Measurements from ENCODE around the gene LDB2.
"Not testable (repeated sequence)": the region's sequence is repeated elsewhere in the genome, so short reads cannot be mapped to it uniquely, and the experiment has no call there.

Gene LDB2

GRCh38 chr4:16596267-16596666, 302.2 kb downstream of the LDB2 start:
- no peak for DNase-seq (ENCODE audit: low read depth in 2 of 2)

DNA sequence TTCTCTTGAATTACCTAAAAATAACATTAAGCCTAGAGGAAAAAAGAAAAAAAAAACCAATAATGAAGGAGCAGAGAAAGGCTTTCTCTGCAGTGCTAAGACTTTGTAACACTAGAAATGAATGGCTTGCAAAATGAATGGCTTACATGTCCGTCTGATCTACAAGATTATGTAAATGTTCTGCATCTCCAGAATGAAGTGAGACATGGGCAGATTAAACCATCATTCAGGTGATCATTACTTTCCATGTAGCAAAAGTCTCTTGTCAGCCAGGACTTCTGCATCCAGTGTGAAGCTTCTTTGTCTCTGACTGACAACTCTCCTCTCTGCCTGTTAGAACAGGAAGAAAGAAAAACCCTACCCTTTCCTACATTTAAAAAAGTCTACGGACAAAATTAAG, 304.3 kb downstream of the LDB2 start:
- DNase-seq (ENCODE audit: low read depth in 2 of 2): no peak

GRCh38 chr4:16593386-16593785, 305.1 kb downstream of the LDB2 start:
- DNase-seq (ENCODE audit: low read depth in 2 of 2): no peak

DNA sequence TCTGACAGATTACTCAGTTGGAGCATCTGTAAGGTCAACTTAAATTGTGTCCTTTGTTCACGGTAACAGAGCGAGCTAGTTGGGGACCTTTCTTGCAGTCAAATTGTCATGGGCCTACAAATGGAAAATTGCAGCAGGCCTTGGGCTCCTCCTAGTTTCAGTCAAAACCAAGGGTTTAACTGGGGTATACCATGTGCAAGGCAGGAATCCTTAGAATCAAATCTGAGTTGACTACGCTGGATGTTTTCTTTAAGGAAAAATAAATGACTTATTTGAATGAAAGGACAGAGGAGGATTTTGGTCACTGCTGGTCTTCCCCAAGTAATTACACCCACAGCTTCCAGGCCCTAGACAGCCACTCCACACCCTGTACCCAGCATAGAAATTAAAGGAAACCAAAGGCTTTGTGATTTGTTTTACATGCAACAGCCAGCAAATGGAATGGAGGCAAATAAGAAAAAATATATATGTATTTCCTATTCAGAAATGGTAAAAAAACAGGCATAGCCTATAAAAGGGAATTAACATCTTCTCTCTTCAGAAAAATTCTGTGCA, 307.1 kb downstream of the LDB2 start:
- no peak for DNase-seq (ENCODE audit: low read depth in 2 of 2)

DNA sequence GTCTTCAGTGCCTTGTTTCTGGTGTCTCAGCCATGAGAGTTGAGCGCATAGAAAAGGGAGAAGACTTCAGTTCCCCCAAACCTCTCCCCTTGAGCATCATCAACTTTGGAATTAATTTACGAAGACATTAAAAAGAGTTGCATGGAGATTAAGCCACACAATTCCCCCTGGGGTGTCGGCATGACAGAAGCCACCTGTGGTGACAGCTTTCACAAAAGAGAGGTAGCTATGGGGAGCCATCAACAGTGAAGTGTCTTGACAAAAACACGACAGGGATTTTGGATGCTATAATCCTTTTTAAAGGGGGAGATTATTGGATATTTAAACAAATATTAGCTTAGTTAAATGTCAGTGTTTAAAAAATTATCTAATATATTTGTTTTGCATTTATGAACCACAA, 307.6 kb downstream of the LDB2 start:
- DNase-seq (ENCODE audit: low read depth in 2 of 2): no peak

DNA sequence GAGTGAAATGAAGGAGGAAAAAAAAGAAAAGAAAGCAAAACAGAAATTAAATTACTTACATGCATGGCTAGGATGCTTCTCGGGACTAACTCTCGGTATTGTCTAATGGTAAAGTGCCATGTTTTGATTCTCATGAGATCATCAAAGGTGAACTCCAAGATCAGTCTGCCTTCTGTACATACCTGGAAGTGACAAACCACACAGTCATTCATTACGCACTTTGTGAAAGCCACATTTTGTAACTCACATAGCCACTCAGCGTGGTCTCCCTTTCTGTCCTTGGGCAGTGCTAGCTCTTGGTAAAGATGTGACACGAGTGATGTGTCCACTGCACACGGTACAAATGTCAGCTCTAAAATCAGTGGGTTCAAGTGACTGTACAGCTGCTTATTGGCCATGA, 309.8 kb downstream of the LDB2 start:
- DNase-seq (ENCODE audit: low read depth in 2 of 2): no peak

DNA sequence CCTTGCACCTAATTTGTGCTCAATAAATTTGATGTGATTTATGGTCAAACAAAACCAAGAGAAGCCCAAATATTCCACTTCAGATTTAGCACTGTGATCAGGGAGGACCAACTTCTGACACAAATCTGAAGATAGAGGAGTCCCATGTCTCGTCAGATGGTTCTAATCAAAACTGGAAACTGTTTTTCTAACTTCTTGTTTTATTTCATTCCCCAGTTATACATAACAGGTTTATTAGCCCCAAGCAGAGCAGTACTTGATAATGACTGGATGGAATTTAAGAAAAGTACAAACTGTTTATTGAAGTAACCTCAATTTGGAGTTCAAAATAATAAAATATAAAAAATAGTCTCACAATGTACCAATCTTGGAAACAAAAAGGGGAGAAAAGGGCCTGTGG, 310.3 kb downstream of the LDB2 start:
- DNase-seq (ENCODE audit: low read depth in 2 of 2): no peak

GRCh38 chr4:16585053-16585452, 313.4 kb downstream of the LDB2 start:
- no peak for DNase-seq (ENCODE audit: low read depth in 2 of 2)

DNA sequence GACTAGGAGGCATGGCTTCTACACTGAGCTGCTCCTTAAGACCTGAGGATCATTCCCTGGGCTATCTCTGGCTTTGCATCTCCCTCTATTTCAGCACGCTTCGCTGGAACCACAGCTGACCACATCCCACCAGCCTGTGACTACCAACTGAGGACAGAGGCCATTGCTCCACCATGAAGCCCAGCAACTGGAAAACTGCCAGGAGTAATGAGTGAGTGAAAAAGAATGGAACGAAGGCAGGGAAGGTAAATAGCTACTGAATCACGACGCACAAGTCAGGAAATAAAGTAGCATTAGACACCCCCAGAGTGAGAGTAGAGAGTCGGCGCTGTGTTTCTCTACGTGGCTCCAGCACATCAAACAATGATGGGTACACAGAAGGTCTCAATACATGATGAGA, 314.7 kb downstream of the LDB2 start:
- no peak for DNase-seq (ENCODE audit: low read depth in 2 of 2)

- DNase-seq (ENCODE audit: low read depth in 2 of 2): no peak
These were observed 315.9 kb downstream of the LDB2 start for GRCh38 chr4:16582526-16582925.

GRCh38 chr4:16582036-16582435, 316.4 kb downstream of the LDB2 start:
- no peak for DNase-seq (ENCODE audit: low read depth in 2 of 2)

DNA sequence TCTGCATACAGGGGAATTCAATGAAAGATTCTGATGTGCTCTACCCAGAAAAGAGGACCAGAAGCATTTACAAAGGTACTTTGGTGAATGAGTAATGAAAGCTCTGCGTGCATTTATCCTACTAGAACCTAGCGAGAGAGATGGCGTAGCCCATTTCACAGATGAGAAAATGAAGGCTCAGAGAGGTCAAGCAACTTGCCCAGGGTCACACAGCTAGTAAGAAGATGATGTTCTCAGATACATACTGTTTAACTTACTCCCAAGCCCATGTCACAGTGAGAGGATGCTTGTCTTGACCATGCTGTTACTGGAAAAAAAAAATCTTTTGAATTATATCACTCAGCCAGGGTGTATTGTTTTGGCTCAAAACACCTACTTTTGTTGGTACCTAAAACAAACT, 317.3 kb downstream of the LDB2 start:
- no peak for DNase-seq (ENCODE audit: low read depth in 2 of 2)

- DNase-seq (ENCODE audit: low read depth in 2 of 2): no peak
These were observed 317.9 kb downstream of the LDB2 start for GRCh38 chr4:16580514-16580913.

GRCh38 chr4:16579866-16580265, 318.6 kb downstream of the LDB2 start:
- no peak for DNase-seq (ENCODE audit: low read depth in 2 of 2)

DNA sequence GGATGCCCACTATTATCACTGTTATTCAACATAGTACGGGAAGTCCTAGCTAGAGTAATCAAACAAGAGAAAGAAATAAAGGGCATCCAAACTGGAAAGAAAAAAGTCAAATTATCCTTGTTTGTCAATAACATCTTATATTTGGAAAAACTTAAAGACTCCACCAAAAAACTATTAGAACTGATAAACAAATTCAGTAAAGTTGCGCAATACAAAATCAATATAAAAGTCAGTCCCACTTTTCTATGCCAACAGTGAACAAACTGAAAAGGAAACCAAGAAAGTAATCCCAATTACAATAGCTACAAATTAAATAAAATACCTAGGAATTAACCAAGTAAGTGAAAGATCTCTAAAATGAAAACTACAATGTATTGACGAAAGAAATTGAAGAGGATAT, 321.3 kb downstream of the LDB2 start:
- no peak for DNase-seq (ENCODE audit: low read depth in 2 of 2)

DNA sequence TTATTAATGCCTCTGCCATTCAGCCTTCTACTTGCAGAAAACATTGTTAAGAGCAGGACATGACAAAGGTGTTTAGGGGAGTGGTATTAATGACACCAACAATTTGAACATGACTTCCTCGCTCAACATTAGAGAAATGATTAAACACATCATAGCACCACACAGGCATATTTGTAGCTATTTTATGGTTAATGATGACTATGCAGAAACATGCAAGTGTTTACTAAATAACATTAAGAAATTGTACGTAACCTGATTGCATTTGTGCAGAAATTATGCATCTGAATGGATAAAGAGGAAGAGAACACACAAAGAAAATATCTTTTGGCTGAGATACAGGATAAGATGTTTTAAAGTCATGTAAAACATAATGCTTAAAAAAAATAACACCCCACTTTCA, 323.5 kb downstream of the LDB2 start:
- DNase-seq (ENCODE audit: low read depth in 2 of 2): no peak

DNA sequence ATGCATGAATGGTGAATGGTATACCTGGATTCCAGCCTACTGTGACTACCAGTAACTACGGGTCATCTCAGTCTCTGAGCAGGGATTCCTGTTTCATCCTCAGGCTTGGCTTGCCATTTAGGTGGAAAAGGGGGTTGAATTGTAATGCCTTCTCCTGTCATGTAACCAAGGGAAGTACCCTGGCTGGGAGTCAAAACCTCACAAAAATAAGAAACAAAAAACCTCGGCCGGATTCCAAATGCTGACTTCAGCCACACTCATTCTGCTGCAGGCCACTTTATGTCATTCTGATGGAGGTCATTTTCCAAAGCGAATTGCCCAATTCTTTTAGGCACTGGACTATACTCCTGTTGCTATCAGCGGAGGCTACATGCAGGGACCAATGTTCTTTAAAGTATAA, 324.7 kb downstream of the LDB2 start:
- DNase-seq (ENCODE audit: low read depth in 2 of 2): no peak

- DNase-seq (ENCODE audit: low read depth in 2 of 2): no peak
These were observed 325.2 kb downstream of the LDB2 start for GRCh38 chr4:16573206-16573605.

DNA sequence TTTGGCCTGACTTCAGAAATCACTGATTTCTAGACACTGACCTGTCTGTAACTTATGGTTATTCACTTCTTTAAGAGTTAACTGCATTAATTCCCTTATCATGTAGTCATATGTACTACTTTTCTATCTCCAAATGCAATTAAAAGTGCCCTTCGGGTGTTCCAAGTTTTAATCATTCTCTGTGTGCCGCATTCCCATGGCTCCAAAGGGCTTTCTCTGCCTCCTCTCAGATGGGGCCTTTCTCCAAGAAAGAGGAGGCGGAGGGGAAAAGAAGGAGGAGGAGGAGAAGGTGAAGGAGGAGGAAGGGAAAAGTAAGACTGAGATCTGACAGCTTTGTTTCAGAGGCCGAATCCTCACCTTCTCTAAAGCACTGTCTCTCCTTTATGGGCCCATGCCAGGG, 325.8 kb downstream of the LDB2 start:
- no peak for DNase-seq (ENCODE audit: low read depth in 2 of 2)

GRCh38 chr4:16572161-16572560, 326.3 kb downstream of the LDB2 start:
- no peak for DNase-seq (ENCODE audit: low read depth in 2 of 2)

DNA sequence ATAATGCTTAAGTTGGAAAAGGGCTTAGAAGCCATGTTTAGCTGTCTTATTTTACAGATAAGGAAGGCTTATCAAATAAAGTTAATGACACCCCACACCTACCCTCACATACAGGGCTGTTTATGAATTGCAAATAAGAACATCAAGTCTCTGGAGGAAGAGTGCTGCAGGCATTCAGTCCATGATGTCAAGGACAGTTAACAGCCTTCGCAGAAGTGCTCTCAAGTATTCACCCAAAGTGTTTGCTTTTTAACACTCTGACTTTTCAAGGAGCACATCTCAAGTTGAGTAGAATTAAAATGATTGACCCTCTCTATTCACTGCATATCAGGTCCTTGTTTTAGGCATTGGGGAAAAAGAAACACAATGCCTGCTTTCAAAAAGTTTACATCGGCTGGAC, 328.7 kb downstream of the LDB2 start:
- no peak for DNase-seq (ENCODE audit: low read depth in 2 of 2)

GRCh38 chr4:16557316-16557715, 341.1 kb downstream of the LDB2 start:
- not testable (repeated sequence) for DNase-seq (ENCODE audit: low read depth in 2 of 2)

GRCh38 chr4:16555156-16555555, 343.3 kb downstream of the LDB2 start:
- DNase-seq (ENCODE audit: low read depth in 2 of 2): no peak

GRCh38 chr4:16550531-16550930, 347.9 kb downstream of the LDB2 start:
- DNase-seq (ENCODE audit: low read depth in 2 of 2): no peak

GRCh38 chr4:16545656-16546055, 352.8 kb downstream of the LDB2 start:
- no peak for DNase-seq (ENCODE audit: low read depth in 2 of 2)

Data from stimulated activated CD4-positive, alpha-beta T cell treated with anti-CD3 and anti-CD28 coated beads, Interleukin-4, amount 100 ng/mL, for 48 hours (primary cell).